Measurements from ENCODE around the gene FMO4.
"Not testable (repeated sequence)": the region's sequence is repeated elsewhere in the genome, so short reads cannot be mapped to it uniquely, and the experiment has no call there.

FMO4 gene

DNA sequence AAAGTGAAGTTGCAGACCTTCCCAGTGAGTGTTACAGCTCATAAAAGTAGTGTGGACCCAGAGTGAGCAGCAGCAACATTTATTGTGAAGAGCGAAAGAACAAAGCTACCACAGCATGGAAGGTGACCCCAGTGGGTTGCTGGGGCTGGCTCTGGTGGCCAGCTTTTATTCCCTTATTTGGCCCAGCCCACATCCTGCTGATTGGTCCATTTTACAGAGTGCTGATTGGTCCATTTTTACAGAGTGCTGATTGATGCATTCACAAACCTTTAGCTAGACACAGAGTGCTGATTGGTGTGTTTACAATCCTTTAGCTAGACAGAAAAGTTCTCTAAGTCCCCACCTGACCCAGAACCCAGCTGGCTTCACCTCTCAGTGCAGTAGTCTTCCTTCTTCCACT is 76.8 kb downstream of the FMO4 start:
- DNase-seq: not testable (repeated sequence)
